Stimulated activated naive B cell treated with anti-CD40 and anti-IgM and Interleukin-4, amounts not matched to agents 10 μg/mL and 1 μg/mL and 100 μg/mL, for 72 hours (primary cell): ENCODE results near the gene PLGLB1.
"Not testable (repeated sequence)": the region's sequence is repeated elsewhere in the genome, so short reads cannot be mapped to it uniquely, and the experiment has no call there.

Experiments used
- ATAC-seq, 2 donors: fragments of 150-1000 bp; cut with Tn5 transposase; replicated peaks; 2 replicates each; pipeline ENCODE4 v1.10.0; 2021; ENCODE audit warnings: moderate library complexity in 1 of 2
- DNase-seq: peaks from one replicate; pipeline ENCODE4 v3.0.0; 2021
- H3K27ac Mint-ChIP-seq: one replicate; pipeline ENCODE4 v1.8.0; 2022; ENCODE audit warnings: mild to moderate bottlenecking, mixed read lengths
- H3K27me3 Mint-ChIP-seq, 2 donors: one replicate each; pipeline ENCODE4 v1.8.0; 2022; ENCODE audit warnings: mixed read lengths in 2 of 2
- H3K36me3 Mint-ChIP-seq, 2 donors: one replicate each; pipeline ENCODE4 v1.8.0; 2022; ENCODE audit warnings: mixed read lengths in 2 of 2, mild to moderate bottlenecking in 1 of 2
- H3K4me1 Mint-ChIP-seq, 2 donors: one replicate each; pipeline ENCODE4 v1.8.0; 2022; ENCODE audit warnings: mixed read lengths in 2 of 2, mild to moderate bottlenecking in 1 of 2
- H3K4me3 Mint-ChIP-seq, 2 donors: one replicate each; pipeline ENCODE4 v1.8.0; 2022; ENCODE audit warnings: mild to moderate bottlenecking in 2 of 2, mixed read lengths in 2 of 2, moderate library complexity in 1 of 2
- H3K9me3 Mint-ChIP-seq, 2 donors: one replicate each; pipeline ENCODE4 v1.8.0; 2022; ENCODE audit warnings: mixed read lengths in 2 of 2, mild to moderate bottlenecking in 1 of 2

The PLGLB1 gene

DNA sequence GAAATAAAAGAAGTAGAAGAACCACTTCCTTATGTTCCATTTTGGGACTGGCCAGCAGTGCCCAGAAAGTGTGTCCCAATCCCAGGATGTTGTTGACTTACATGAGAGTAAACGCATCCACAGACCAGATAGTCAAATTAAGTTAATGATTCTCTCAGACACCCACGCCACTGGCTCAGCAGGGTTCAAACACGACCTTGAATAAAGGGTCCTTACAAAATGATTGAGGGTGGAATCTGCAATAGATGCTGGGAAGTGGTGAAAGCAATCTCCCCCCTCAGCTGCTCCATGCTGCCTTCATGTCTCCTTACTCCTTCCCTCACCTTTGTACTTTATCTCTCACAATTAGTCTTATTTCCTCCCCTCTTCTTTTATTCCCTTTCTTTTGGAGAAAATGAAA is at the start of gene PLGLB1:
Gene PLGLB1, minus strand, starts transcription at position 101 of the 400 bp plus-strand sequence. Its CDS starts 61 bp downstream, at position 40.
- H3K27me3 Mint-ChIP-seq, ATAC-seq: not testable (repeated sequence)

DNA sequence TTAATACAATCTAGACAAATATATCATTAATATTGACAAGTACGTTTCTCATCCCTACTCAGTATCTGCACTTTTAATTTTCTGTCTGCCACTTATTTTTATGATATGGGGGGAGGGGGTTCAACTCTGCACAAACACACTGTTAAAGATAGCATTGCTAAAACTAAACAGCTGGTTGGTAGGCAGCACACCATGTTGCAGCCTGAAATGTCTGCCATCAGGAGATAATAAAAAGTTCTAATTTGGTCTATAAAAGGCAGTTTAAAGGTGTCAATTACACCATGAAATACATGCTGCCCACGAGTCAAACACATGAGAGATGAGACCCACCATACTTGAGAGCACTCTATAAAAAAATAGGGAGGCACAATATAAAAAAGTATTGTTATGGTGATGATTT is 42.7 kb upstream of the PLGLB1 start:
- not testable (repeated sequence) for H3K4me3 Mint-ChIP-seq, H3K36me3 Mint-ChIP-seq, H3K27ac Mint-ChIP-seq, H3K27me3 Mint-ChIP-seq, DNase-seq, ATAC-seq, H3K9me3 Mint-ChIP-seq
- H3K4me1 Mint-ChIP-seq = peaks cover 10 to 11% of the 10 kb centered on the region in 2 donors

More for the DNA sequence above, at the start of gene PLGLB1:
- H3K4me1 Mint-ChIP-seq, H3K36me3 Mint-ChIP-seq, H3K4me3 Mint-ChIP-seq, DNase-seq, H3K9me3 Mint-ChIP-seq, H3K27ac Mint-ChIP-seq: not testable (repeated sequence)

DNA sequence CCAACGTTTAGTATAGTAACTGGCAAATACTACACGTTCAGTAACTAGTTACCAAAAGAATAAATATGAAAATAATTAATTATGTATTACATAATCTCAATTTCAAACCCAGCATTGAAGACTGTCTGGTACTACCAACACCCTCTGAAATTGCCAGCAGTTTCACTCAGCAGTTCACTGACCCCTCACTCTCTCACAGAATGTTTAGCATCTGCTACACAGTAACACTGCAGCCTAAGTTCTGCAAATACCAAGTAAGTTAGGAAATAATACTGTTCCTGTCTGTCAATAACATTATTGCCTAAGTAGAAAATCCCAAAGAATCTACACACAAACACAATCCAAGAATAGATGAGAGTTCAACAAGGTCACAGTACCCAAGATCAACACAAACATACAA is 41.8 kb upstream of the PLGLB1 start:
- DNase-seq, H3K4me3 Mint-ChIP-seq, H3K27me3 Mint-ChIP-seq, H3K36me3 Mint-ChIP-seq, H3K27ac Mint-ChIP-seq, ATAC-seq, H3K9me3 Mint-ChIP-seq: not testable (repeated sequence)
- H3K4me1 Mint-ChIP-seq = peaks cover 10 to 11% of the 10 kb centered on the region in 2 donors

DNA sequence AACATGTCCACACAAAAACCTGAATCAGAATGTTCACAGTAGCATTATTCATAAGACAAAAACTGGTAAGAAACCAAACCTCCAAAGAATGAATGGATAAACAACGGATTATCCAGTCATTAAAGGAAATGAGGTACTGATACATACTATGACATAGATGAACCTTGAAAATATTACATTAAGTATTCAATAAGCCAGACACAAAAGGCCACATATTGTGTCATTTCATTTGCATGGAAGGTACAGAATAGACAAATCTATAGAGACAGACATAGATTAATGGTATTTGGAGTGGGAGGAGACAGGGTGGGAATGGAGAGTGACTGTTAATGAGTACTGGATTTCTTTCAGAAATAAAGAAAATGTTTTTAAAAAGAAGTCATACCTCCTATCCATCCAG is 39.9 kb upstream of the PLGLB1 start:
- not testable (repeated sequence) for DNase-seq, H3K4me3 Mint-ChIP-seq, H3K36me3 Mint-ChIP-seq, ATAC-seq, H3K27ac Mint-ChIP-seq, H3K4me1 Mint-ChIP-seq, H3K27me3 Mint-ChIP-seq, H3K9me3 Mint-ChIP-seq

DNA sequence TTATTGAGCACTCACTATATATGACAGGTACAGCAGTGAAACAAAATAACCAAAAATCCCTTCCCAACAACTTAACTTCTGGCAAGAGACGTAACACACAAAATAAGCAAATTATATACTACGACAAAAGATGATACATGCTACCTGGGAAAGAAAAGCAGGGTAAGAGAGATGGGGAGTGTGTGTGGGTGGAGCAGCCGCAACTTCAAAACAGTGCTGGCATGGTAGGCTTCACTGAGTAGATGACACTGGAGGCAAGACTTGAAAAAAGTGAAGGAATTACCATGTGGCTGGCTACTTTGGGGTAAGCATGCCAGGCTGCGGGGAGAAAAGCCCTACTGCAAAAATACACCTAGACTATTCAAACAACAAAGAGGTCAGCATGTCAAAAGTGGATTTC is 36.0 kb upstream of the PLGLB1 start:
- not testable (repeated sequence) for H3K9me3 Mint-ChIP-seq, H3K4me3 Mint-ChIP-seq, H3K36me3 Mint-ChIP-seq, DNase-seq, H3K27me3 Mint-ChIP-seq, H3K4me1 Mint-ChIP-seq, H3K27ac Mint-ChIP-seq, ATAC-seq

DNA sequence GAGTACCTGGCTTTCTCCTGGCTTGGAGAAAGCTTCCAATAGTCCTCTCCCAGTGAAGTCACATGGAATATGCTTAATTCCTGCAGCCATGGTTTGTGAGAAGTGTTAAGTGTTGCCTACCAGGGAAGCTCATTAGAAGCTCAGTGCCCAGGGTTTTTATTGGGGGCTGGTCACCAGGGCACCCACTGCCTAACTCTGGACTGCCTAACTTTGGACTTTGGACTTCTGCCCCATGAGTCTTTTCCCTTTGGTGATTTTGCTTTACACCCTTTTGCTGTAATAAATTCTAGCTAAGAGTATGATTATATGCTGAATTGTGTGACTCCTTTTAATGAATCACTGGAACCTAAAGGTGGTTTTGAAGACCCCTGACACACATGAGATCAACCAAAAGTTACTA is 35.2 kb upstream of the PLGLB1 start:
- not testable (repeated sequence) for H3K9me3 Mint-ChIP-seq, H3K27ac Mint-ChIP-seq, H3K4me1 Mint-ChIP-seq, H3K27me3 Mint-ChIP-seq, H3K4me3 Mint-ChIP-seq, ATAC-seq, H3K36me3 Mint-ChIP-seq, DNase-seq

DNA sequence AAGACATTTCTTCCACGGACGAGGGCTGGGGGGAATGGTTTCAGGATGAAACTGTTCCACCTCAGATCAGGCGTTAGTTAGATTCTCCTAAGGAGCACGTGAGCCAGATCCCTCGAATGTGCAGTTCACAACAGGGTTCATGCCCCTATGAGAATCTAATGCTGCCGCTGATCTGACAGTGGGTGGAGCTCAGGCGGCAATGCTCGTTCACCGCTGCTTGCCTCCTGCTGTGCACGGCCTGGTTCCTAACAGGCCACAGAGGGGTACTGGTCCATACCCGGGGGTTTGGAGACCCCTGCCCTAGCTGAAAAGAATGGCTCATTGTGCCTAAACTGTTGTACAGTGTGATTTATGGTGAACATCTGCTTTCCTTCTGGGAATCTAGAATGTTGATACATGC is 34.8 kb upstream of the PLGLB1 start:
- not testable (repeated sequence) for H3K9me3 Mint-ChIP-seq, H3K4me3 Mint-ChIP-seq, ATAC-seq, H3K4me1 Mint-ChIP-seq, H3K36me3 Mint-ChIP-seq, H3K27ac Mint-ChIP-seq, DNase-seq, H3K27me3 Mint-ChIP-seq

DNA sequence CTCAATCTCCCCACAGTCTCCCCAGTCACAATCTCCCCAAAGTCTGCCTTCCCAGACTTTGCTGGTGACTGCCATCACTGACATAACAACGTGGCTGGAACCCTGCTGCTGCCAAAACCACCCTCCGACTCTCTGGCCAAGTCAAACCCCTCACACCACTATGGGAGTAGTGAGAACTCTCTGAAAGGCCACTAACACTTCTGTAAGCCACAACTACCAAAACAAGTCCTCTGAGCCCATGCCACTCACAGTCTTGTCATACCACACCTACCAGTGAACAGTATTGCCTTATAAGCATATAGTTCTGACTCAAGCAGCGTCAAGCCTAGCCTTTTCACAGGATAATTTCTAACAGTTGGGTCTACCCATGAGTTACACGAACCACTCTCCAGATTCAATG is 32.7 kb upstream of the PLGLB1 start:
- not testable (repeated sequence) for H3K4me3 Mint-ChIP-seq, DNase-seq, H3K9me3 Mint-ChIP-seq, H3K36me3 Mint-ChIP-seq, H3K27ac Mint-ChIP-seq, H3K27me3 Mint-ChIP-seq, H3K4me1 Mint-ChIP-seq, ATAC-seq

DNA sequence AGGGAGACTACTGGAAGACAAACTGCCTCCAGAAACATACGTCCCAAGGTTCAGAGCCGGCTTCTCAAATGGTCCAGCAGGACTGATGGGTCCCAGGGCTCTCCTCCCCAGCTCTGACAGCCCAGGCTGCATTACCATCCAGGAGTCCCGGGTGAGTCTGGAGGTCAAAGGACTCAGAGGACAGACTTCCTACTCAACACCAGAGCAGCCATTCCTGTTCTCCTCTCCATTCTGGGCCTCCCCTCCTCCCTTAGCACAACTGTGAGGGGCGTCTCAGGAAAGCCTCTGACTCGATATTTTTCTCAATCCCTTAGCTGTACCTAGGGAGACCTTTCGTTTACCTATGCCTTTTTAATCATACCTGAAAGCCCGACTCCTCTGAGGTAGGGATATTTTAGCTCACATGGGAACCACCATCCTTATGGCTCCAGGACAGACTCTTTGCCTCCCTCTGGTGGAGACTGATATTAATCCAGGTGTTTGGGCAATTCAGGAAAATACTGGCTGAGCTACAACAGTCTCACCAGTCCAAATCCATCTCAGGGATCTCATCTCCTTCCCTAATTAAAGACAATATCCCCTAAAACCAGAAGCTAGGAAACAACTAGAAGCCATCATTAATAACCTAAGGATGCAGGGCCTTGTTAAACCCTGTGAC is 19.8 kb upstream of the PLGLB1 start:
- H3K9me3 Mint-ChIP-seq, H3K36me3 Mint-ChIP-seq, H3K27ac Mint-ChIP-seq, H3K27me3 Mint-ChIP-seq, H3K4me3 Mint-ChIP-seq, H3K4me1 Mint-ChIP-seq, DNase-seq: not testable (repeated sequence)
- peak in 1 of 2 donors; percentile 49 for ATAC-seq

DNA sequence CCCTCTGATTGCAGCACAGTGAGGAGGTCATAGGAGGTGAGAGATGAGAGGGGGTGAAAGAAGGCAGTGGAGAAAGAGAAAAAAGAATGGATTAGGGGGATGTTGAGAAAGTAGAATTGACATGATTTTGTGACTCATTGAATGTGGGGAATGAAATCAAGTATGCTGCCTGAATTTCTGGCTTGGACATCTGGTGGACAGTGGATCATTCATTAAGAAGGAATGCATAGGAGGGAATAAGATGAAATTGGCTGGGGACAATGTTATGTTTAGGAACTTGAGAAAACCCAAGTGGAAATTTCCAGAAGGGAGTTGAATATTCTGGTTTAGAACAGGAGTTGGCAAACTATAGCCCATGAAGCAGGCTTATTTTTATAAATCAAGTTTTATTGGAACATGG is 7.0 kb upstream of the PLGLB1 start:
- not testable (repeated sequence) for H3K9me3 Mint-ChIP-seq, H3K27ac Mint-ChIP-seq, ATAC-seq, H3K4me1 Mint-ChIP-seq, DNase-seq, H3K27me3 Mint-ChIP-seq, H3K36me3 Mint-ChIP-seq, H3K4me3 Mint-ChIP-seq

DNA sequence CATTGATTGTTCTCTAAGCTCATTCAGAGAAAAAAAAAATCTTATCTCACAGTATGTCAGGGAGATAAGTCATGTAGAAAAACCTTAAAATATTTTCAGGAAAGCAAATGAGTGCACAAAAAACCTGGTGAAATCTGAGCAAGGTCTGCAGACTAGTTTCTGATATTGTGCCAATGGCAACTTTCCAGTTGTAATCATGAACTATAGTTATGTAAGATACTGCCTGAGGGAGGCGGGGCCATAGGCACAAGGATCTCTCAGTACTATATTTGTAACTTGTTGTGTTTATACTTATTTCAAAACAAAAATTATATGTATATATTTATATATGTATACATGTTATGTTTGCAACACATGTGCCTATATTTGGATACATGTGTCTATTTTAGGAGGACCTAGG is 5.2 kb upstream of the PLGLB1 start:
- H3K36me3 Mint-ChIP-seq = not testable (repeated sequence)

DNA sequence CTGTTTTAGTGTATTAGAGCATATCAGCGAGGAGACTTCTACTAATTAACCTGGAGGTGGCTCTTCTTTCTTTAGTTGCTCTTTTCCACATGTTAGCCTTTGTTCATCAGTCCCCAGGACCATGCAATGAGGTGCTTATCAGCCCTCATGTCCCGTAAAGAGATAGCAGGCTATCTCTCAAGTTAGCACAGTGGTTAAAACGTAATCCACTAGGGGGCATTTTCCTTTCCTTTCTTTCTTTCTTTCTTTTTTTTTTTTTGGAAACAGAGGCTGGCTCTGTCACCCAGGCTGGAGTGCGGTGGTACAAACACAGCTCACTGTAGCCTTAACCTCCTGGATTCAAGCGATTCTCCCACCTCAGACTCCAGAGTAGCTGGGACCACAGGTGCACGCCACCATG is 4.3 kb upstream of the PLGLB1 start:
- H3K4me1 Mint-ChIP-seq, DNase-seq, H3K4me3 Mint-ChIP-seq, H3K27ac Mint-ChIP-seq, H3K36me3 Mint-ChIP-seq, H3K9me3 Mint-ChIP-seq, H3K27me3 Mint-ChIP-seq: not testable (repeated sequence)
- peak; percentile 44 to 61 for ATAC-seq

More for the DNA sequence above, 5.2 kb upstream of the PLGLB1 start:
- not testable (repeated sequence) for H3K4me1 Mint-ChIP-seq, H3K4me3 Mint-ChIP-seq, H3K27ac Mint-ChIP-seq, H3K27me3 Mint-ChIP-seq, H3K9me3 Mint-ChIP-seq, DNase-seq, ATAC-seq

DNA sequence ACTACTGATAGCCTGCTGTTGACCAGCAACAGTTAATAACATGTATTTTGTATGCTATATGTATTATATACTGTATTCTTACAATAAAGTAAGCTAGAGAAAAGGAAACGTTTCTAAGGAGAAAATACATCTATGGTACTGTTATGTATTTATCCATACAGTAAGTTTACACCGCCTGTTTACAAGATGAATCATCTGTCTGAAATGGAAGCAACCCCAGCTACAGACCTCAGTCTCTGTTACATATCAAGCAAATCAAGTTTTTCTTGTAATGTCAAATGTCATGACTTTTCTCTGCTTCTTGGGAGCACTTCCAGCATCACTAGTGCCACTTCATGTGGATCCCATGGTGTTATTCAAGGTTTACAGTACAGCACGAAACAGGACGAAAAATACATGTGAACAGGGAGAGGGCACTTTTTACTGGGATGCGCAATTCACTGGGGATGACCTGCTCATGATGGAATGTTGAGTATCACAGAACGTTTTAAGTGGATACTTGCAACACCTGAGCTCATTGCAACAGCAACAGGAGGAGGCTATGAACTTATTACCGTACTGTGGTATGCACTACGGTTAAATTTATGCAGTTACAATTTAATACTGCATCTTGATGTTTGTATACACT is 2.5 kb upstream of the PLGLB1 start:
- H3K27ac Mint-ChIP-seq, H3K9me3 Mint-ChIP-seq, H3K4me3 Mint-ChIP-seq, DNase-seq, H3K4me1 Mint-ChIP-seq, H3K36me3 Mint-ChIP-seq, ATAC-seq, H3K27me3 Mint-ChIP-seq: not testable (repeated sequence)

DNA sequence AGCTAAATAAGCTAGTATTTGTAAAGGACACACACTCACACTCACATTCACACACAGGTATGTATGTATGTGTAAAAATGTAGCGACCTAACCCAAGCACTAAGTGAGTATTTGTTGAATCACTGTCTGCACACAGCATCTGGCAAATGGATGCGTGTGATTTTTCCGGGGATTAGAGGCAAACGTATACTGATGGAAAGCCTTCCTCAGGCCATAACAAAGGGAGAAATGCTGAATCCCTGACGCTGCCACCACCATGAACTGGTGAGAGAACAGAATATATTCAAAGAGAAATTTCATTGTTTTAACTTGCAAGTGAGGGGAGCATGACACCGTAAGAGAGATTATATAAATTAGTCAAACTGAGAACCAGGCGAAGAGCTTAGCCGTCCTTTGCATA is 601 bp downstream of the PLGLB1 start:
- H3K36me3 Mint-ChIP-seq, H3K4me1 Mint-ChIP-seq, DNase-seq, H3K27me3 Mint-ChIP-seq, H3K4me3 Mint-ChIP-seq, H3K9me3 Mint-ChIP-seq, ATAC-seq, H3K27ac Mint-ChIP-seq: not testable (repeated sequence)

DNA sequence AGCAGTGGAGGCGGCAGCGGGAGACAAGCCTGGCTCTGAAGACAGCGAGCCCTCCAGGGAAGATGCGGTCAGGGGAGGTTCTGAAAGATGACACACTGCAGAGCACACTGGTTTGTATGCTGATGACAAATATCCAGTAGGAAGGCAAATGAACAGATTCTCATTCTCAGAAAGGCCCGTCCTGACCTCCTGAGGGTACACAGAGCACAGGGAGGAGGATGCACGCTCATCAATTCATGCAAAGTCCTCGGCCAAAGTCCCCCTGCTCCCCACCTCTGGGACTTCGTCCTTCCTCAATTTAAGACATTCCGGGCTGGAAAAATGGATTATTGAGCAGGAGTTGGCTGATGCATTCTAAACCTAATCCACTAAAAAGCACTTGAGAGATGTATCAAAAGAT is 2.6 kb downstream of the PLGLB1 start:
- not testable (repeated sequence) for DNase-seq, H3K4me3 Mint-ChIP-seq, H3K4me1 Mint-ChIP-seq, H3K27me3 Mint-ChIP-seq, ATAC-seq, H3K36me3 Mint-ChIP-seq, H3K9me3 Mint-ChIP-seq, H3K27ac Mint-ChIP-seq
